C4-2B (cell line): ENCODE data around the gene CHRM2.

ENCODE experiments used
- H3K27ac ChIP-seq: fragments of 450-650 bp; 2 replicates; pipeline ENCODE4 v1.5.1; 2017
- CTCF ChIP-seq: fragments of 450-650 bp; conservative IDR thresholded peaks from 2 replicates; pipeline ENCODE4 v1.5.1; 2017; ENCODE audit warnings: mild to moderate bottlenecking
- ZFX ChIP-seq: fragments of 450-650 bp; IDR thresholded peaks from 2 replicates; pipeline ENCODE4 v1.6.1; 2017

The CHRM2 gene

GRCh38 chr7:137001041-137001440, 132.6 kb downstream of the CHRM2 start:
- no peak overlapping the region for H3K27ac ChIP-seq
- TF ChIP-seq ZFX (no peak), CTCF (no peak)

GRCh38 chr7:137001478-137001877, 133.0 kb downstream of the CHRM2 start:
- TF ChIP-seq CTCF (no peak), ZFX (no peak)
- H3K27ac ChIP-seq: no peak overlapping the region

GRCh38 chr7:137003086-137003485, 134.6 kb downstream of the CHRM2 start:
- no peak overlapping the region for H3K27ac ChIP-seq
- TF ChIP-seq ZFX (no peak), CTCF (no peak)

GRCh38 chr7:137003566-137003965, 135.1 kb downstream of the CHRM2 start:
- no peak overlapping the region for H3K27ac ChIP-seq
- TF ChIP-seq ZFX (no peak), CTCF (no peak)

- no peak for TF ChIP-seq CTCF
- no peak for TF ChIP-seq ZFX
- H3K27ac ChIP-seq: no peak overlapping the region
These were observed 137.4 kb downstream of the CHRM2 start for GRCh38 chr7:137005873-137006272.

- H3K27ac ChIP-seq: no peak overlapping the region
- TF ChIP-seq CTCF: no peak
- no peak for TF ChIP-seq ZFX
These were observed 137.8 kb downstream of the CHRM2 start for GRCh38 chr7:137006293-137006692.

GRCh38 chr7:137007001-137007694, 138.7 kb downstream of the CHRM2 start:
- no peak overlapping the region for H3K27ac ChIP-seq
- TF ChIP-seq ZFX: no peak
- no peak for TF ChIP-seq CTCF
